ENCODE results near the gene VSIG2. TPM values are rescaled to one million over a fixed set of nuclear protein-coding genes. Genes with fewer than 3 reads are reported as not detected.

VSIG2 gene
- total RNA-seq, 2 experiments from 2014 or later = 0.31 to 0.34 TPM

GRCh38 chr11:124737638-124738305, 14.3 kb downstream of the VSIG2 start:
- peaks cover 3% of the 10 kb centered on the region for H3K27me3 Mint-ChIP-seq

GRCh38 chr11:124736736-124737135, 15.3 kb downstream of the VSIG2 start:
- DNase-seq = no peak
- H3K4me1 Mint-ChIP-seq (ENCODE audit: low read depth) = peaks cover 10% of the 10 kb centered on the region
- ChIA-PET POLR2A (interaction anchor here (0.9 kb wide), 1 partner anchor 64 kb away, joined by 4 read pairs; the partner anchor contains the start of gene MSANTD2), CTCF (interaction anchor here (1.3 kb wide), 1 partner anchor 9 kb away, joined by 4 read pairs; no protein-coding TSS in a partner anchor)
- no peaks in the 10 kb centered on the region for H3K36me3 Mint-ChIP-seq
- peaks cover 3% of the 10 kb centered on the region for H3K27me3 Mint-ChIP-seq
- intact Hi-C loops (cut with micrococcal nuclease) = no loop called here
- H3K4me3 Mint-ChIP-seq = no peak overlapping the region
- no peaks in the 10 kb centered on the region for H3K9me3 Mint-ChIP-seq
- no peak overlapping the region for H3K27ac Mint-ChIP-seq

More at GRCh38 chr11:124737638-124738305, 14.3 kb downstream of the VSIG2 start:
- CTCF ChIA-PET = interaction anchor here (1.2 kb wide), 1 partner anchor 11 kb away, joined by 3 read pairs; no protein-coding TSS in a partner anchor
- Mint-ChIP-seq H3K4me3 (no peak overlapping the region), H3K9me3 (no peaks in the 10 kb centered on the region), H3K27ac (no peak overlapping the region), H3K4me1 (ENCODE audit: low read depth) (peaks cover 10% of the 10 kb centered on the region), H3K36me3 (no peaks in the 10 kb centered on the region)
- POLR2A ChIA-PET = interaction anchor here (0.9 kb wide), 1 partner anchor 63 kb away, joined by 4 read pairs; the partner anchor contains the start of gene MSANTD2
- intact Hi-C loops (cut with micrococcal nuclease) = no loop called here
- DNase-seq = no peak

GRCh38 chr11:124732230-124732629, 19.8 kb downstream of the VSIG2 start:
- no peak for DNase-seq
- no peaks in the 10 kb centered on the region for H3K9me3 Mint-ChIP-seq
- H3K27me3 Mint-ChIP-seq = no peaks in the 10 kb centered on the region
- no peaks in the 10 kb centered on the region for H3K36me3 Mint-ChIP-seq
- H3K4me1 Mint-ChIP-seq (ENCODE audit: low read depth) = no peaks in the 10 kb centered on the region
- ChIA-PET POLR2A (no interaction called here), CTCF (interaction anchor here (0.7 to 1.5 kb wide), 3 partner anchors 14 to 314 kb away, joined by 3 to 5 read pairs (median 3); no protein-coding TSS in a partner anchor)
- no peak overlapping the region for H3K27ac Mint-ChIP-seq
- no peak overlapping the region for H3K4me3 Mint-ChIP-seq
- intact Hi-C loops (cut with micrococcal nuclease) = no loop called here

- H3K4me3 Mint-ChIP-seq = no peak overlapping the region
- H3K4me1 Mint-ChIP-seq (ENCODE audit: low read depth) = no peaks in the 10 kb centered on the region
- POLR2A ChIA-PET = no interaction called here
- H3K9me3 Mint-ChIP-seq = no peaks in the 10 kb centered on the region
- CTCF ChIA-PET = no interaction called here
- H3K36me3 Mint-ChIP-seq = no peaks in the 10 kb centered on the region
- DNase-seq = no peak
- H3K27me3 Mint-ChIP-seq = peaks cover 7% of the 10 kb centered on the region
- intact Hi-C loops (cut with micrococcal nuclease) = no loop called here
- H3K27ac Mint-ChIP-seq = no peak overlapping the region
These were observed 22.5 kb downstream of the VSIG2 start for GRCh38 chr11:124729571-124729970.

GRCh38 chr11:124728134-124728533, 23.9 kb downstream of the VSIG2 start:
- Mint-ChIP-seq H3K27me3 (peaks cover 7% of the 10 kb centered on the region), H3K27ac (no peak overlapping the region), H3K4me3 (no peak overlapping the region), H3K4me1 (ENCODE audit: low read depth) (no peaks in the 10 kb centered on the region), H3K9me3 (no peaks in the 10 kb centered on the region), H3K36me3 (no peaks in the 10 kb centered on the region)
- CTCF ChIA-PET = no interaction called here
- intact Hi-C loops (cut with micrococcal nuclease) = no loop called here
- POLR2A ChIA-PET = no interaction called here
- DNase-seq = no peak

- intact Hi-C loops (cut with micrococcal nuclease) = no loop called here
- POLR2A ChIA-PET = no interaction called here
- CTCF ChIA-PET = interaction anchor here (1.0 kb wide), 1 partner anchor 36 kb away, joined by 4 read pairs; no protein-coding TSS in a partner anchor
- Mint-ChIP-seq H3K27me3 (peaks cover 10% of the 10 kb centered on the region), H3K36me3 (no peaks in the 10 kb centered on the region), H3K4me3 (no peak overlapping the region), H3K9me3 (no peaks in the 10 kb centered on the region), H3K27ac (no peak overlapping the region), H3K4me1 (ENCODE audit: low read depth) (peaks cover 4% of the 10 kb centered on the region)
- no peak for DNase-seq
These were observed 24.6 kb downstream of the VSIG2 start for GRCh38 chr11:124727474-124727873.

GRCh38 chr11:124725719-124726105, 26.3 kb downstream of the VSIG2 start:
- intact Hi-C loops (cut with micrococcal nuclease) = no loop called here
- Mint-ChIP-seq H3K4me1 (ENCODE audit: low read depth) (peaks cover 9% of the 10 kb centered on the region), H3K9me3 (no peaks in the 10 kb centered on the region), H3K27me3 (peaks cover 11% of the 10 kb centered on the region), H3K36me3 (no peaks in the 10 kb centered on the region), H3K4me3 (no peak overlapping the region), H3K27ac (no peak overlapping the region)
- no peak for DNase-seq
- ChIA-PET POLR2A (no interaction called here), CTCF (no interaction called here)

- Mint-ChIP-seq H3K9me3 (no peaks in the 10 kb centered on the region), H3K36me3 (no peaks in the 10 kb centered on the region), H3K27ac (no peak overlapping the region), H3K27me3 (peaks cover 11% of the 10 kb centered on the region), H3K4me3 (no peak overlapping the region), H3K4me1 (ENCODE audit: low read depth) (peaks cover 9% of the 10 kb centered on the region)
- DNase-seq = no peak
- ChIA-PET CTCF (no interaction called here), POLR2A (no interaction called here)
- intact Hi-C loops (cut with micrococcal nuclease) = no loop called here
These were observed 26.9 kb downstream of the VSIG2 start for GRCh38 chr11:124724979-124725718.

GRCh38 chr11:124722176-124722575, 29.9 kb downstream of the VSIG2 start:
- Mint-ChIP-seq H3K36me3 (no peaks in the 10 kb centered on the region), H3K4me3 (no peak overlapping the region), H3K9me3 (no peaks in the 10 kb centered on the region), H3K4me1 (ENCODE audit: low read depth) (peaks cover 20% of the 10 kb centered on the region), H3K27ac (no peak overlapping the region), H3K27me3 (peaks cover 27% of the 10 kb centered on the region)
- ChIA-PET CTCF (no interaction called here), POLR2A (no interaction called here)
- intact Hi-C loops (cut with micrococcal nuclease) = no loop called here
- DNase-seq = no peak

- peaks cover 32% of the 10 kb centered on the region for H3K27me3 Mint-ChIP-seq
- H3K4me3 Mint-ChIP-seq = no peak overlapping the region
- intact Hi-C loops (cut with micrococcal nuclease) = no loop called here
- peaks cover 20% of the 10 kb centered on the region for H3K4me1 Mint-ChIP-seq (ENCODE audit: low read depth)
- CTCF ChIA-PET = no interaction called here
- POLR2A ChIA-PET = no interaction called here
- DNase-seq = no peak
- no peaks in the 10 kb centered on the region for H3K36me3 Mint-ChIP-seq
- no peaks in the 10 kb centered on the region for H3K9me3 Mint-ChIP-seq
- H3K27ac Mint-ChIP-seq = no peak overlapping the region
These were observed 32.5 kb downstream of the VSIG2 start for GRCh38 chr11:124719534-124719933.

GRCh38 chr11:124718801-124719200, 33.3 kb downstream of the VSIG2 start:
- DNase-seq = no peak
- ChIA-PET POLR2A (no interaction called here), CTCF (interaction anchor here (1.2 kb wide), 1 partner anchor 34 kb away, joined by 5 read pairs; the partner anchor contains the start of gene VSIG2)
- Mint-ChIP-seq H3K36me3 (no peaks in the 10 kb centered on the region), H3K27ac (no peak overlapping the region), H3K9me3 (no peaks in the 10 kb centered on the region), H3K4me1 (ENCODE audit: low read depth) (peaks cover 20% of the 10 kb centered on the region), H3K27me3 (peaks cover 32% of the 10 kb centered on the region), H3K4me3 (no peak overlapping the region)
- intact Hi-C loops (cut with micrococcal nuclease) = no loop called here

GRCh38 chr11:124717786-124718651, 34.0 kb downstream of the VSIG2 start:
- no peaks in the 10 kb centered on the region for H3K9me3 Mint-ChIP-seq
- POLR2A ChIA-PET = no interaction called here
- CTCF ChIA-PET = interaction anchor here (0.8 to 1.9 kb wide), 3 partner anchors 35 to 49 kb away, joined by 3 to 10 read pairs (median 5); partner anchors contain the start of gene VSIG2
- no peaks in the 10 kb centered on the region for H3K36me3 Mint-ChIP-seq
- intact Hi-C loops (cut with micrococcal nuclease) = no loop called here
- DNase-seq = peak; percentile 33
- H3K4me1 Mint-ChIP-seq (ENCODE audit: low read depth) = peaks cover 20% of the 10 kb centered on the region
- H3K27me3 Mint-ChIP-seq = peaks cover 32% of the 10 kb centered on the region
- peak overlapping the region; percentile 64 for H3K4me3 Mint-ChIP-seq
- no peak overlapping the region for H3K27ac Mint-ChIP-seq

Measured in activated CD4-positive, alpha-beta memory T cell treated with anti-CD3 and anti-CD28 coated beads for 36 hours (primary cell).